Subcutaneous abdominal adipose tissue (tissue), 5 donors: ENCODE data around the gene RACK1.

Experiments
- H3K27ac ChIP-seq: one replicate; pipeline ENCODE4 v1.7.0; 2013; ENCODE audit warnings: low read depth, mild to moderate bottlenecking, inconsistent platforms, low read length, moderate library complexity
- H3K27me3 ChIP-seq, 5 donors: one replicate each; pipeline ENCODE4 v1.7.0; 2013; ENCODE audit warnings: low read length in 5 of 5, inconsistent platforms in 1 of 5; ENCODE audit not compliant: control insufficient read depth in 5 of 5, insufficient read depth in 4 of 5
- H3K36me3 ChIP-seq, 5 donors: one replicate each; pipeline ENCODE4 v1.7.0; 2013; ENCODE audit warnings: low read length in 5 of 5; ENCODE audit not compliant: control insufficient read depth in 5 of 5, insufficient read depth in 5 of 5
- H3K4me1 ChIP-seq, 5 donors: one replicate each; pipeline ENCODE4 v1.7.0; 2013; ENCODE audit warnings: low read length in 5 of 5, mild to moderate bottlenecking in 3 of 5, moderate library complexity in 1 of 5; ENCODE audit not compliant: control insufficient read depth in 5 of 5, insufficient read depth in 5 of 5
- H3K4me3 ChIP-seq, 5 donors: one replicate each; pipeline ENCODE4 v1.7.0; 2013; ENCODE audit warnings: low read length in 5 of 5, low read depth in 1 of 5
- H3K9ac ChIP-seq, 5 donors: one replicate each; pipeline ENCODE4 v1.7.0; 2013; ENCODE audit warnings: low read length in 5 of 5, mild to moderate bottlenecking in 4 of 5, moderate library complexity in 3 of 5
- H3K9me3 ChIP-seq, 5 donors: one replicate each; pipeline ENCODE4 v1.7.0; 2013; ENCODE audit warnings: low read length in 5 of 5; ENCODE audit not compliant: control insufficient read depth in 5 of 5
- donor health status: healthy.
- donor health status: healthy.
- donor health status: healthy.
- donor health status: healthy.
- donor health status: healthy.

The RACK1 gene

GRCh38 chr5:181198106-181198685 lies 45.5 kb downstream of the RACK1 start:
- Histone ChIP-seq H3K4me1 (peaks cover 0 to 5% (median under 1%) of the 10 kb centered on the region in 5 donors), H3K4me3 (no peak overlapping the region), H3K27ac (no peak overlapping the region), H3K36me3 (no peaks in the 10 kb centered on the region), H3K9ac (no peak overlapping the region), H3K27me3 (no peaks in the 10 kb centered on the region), H3K9me3 (no peaks in the 10 kb centered on the region)

- Histone ChIP-seq H3K27ac (no peak overlapping the region), H3K4me1 (peaks cover 0 to 6% (median 5%) of the 10 kb centered on the region in 5 donors), H3K9me3 (no peaks in the 10 kb centered on the region), H3K9ac (no peak overlapping the region), H3K36me3 (no peaks in the 10 kb centered on the region), H3K27me3 (no peaks in the 10 kb centered on the region), H3K4me3 (no peak overlapping the region)
These were observed 46.3 kb downstream of the RACK1 start for GRCh38 chr5:181197326-181197951.

GRCh38 chr5:181195249-181195761 lies 48.4 kb downstream of the RACK1 start:
- no peaks in the 10 kb centered on the region for H3K36me3 ChIP-seq
- H3K4me3 ChIP-seq, result no peak overlapping the region
- H3K4me1 ChIP-seq, result peaks cover 0 to 24% (median 19%) of the 10 kb centered on the region in 5 donors
- no peaks in the 10 kb centered on the region for H3K27me3 ChIP-seq
- no peak overlapping the region for H3K27ac ChIP-seq
- no peaks in the 10 kb centered on the region for H3K9me3 ChIP-seq
- H3K9ac ChIP-seq, result no peak overlapping the region

GRCh38 chr5:181194489-181195248 lies 49.0 kb downstream of the RACK1 start:
- H3K9me3 ChIP-seq, result no peaks in the 10 kb centered on the region
- H3K27me3 ChIP-seq, result no peaks in the 10 kb centered on the region
- H3K4me1 ChIP-seq, result peaks cover 1 to 30% (median 26%) of the 10 kb centered on the region in 5 donors
- no peak overlapping the region for H3K4me3 ChIP-seq
- H3K27ac ChIP-seq, result no peak overlapping the region
- no peak overlapping the region for H3K9ac ChIP-seq
- H3K36me3 ChIP-seq, result no peaks in the 10 kb centered on the region

GRCh38 chr5:181193656-181194055 lies 50.0 kb downstream of the RACK1 start:
- Histone ChIP-seq H3K36me3 (no peaks in the 10 kb centered on the region), H3K9ac (no peak overlapping the region), H3K4me3 (no peak overlapping the region), H3K27me3 (no peaks in the 10 kb centered on the region), H3K9me3 (no peaks in the 10 kb centered on the region), H3K4me1 (peaks cover 4 to 39% (median 35%) of the 10 kb centered on the region in 5 donors), H3K27ac (no peak overlapping the region)

GRCh38 chr5:181192337-181193046 lies 51.2 kb downstream of the RACK1 start:
- peak overlapping the region; percentile 57 for H3K27ac ChIP-seq
- no peaks in the 10 kb centered on the region for H3K27me3 ChIP-seq
- H3K9ac ChIP-seq, result peak overlapping the region in 4 of 5 donors; percentile 62 to 78 (median 68)
- H3K36me3 ChIP-seq, result no peaks in the 10 kb centered on the region
- peaks cover 4 to 42% (median 35%) of the 10 kb centered on the region in 5 donors for H3K4me1 ChIP-seq
- H3K4me3 ChIP-seq, result peak overlapping the region; percentile 59 to 94 (median 88)
- H3K9me3 ChIP-seq, result no peaks in the 10 kb centered on the region

DNA sequence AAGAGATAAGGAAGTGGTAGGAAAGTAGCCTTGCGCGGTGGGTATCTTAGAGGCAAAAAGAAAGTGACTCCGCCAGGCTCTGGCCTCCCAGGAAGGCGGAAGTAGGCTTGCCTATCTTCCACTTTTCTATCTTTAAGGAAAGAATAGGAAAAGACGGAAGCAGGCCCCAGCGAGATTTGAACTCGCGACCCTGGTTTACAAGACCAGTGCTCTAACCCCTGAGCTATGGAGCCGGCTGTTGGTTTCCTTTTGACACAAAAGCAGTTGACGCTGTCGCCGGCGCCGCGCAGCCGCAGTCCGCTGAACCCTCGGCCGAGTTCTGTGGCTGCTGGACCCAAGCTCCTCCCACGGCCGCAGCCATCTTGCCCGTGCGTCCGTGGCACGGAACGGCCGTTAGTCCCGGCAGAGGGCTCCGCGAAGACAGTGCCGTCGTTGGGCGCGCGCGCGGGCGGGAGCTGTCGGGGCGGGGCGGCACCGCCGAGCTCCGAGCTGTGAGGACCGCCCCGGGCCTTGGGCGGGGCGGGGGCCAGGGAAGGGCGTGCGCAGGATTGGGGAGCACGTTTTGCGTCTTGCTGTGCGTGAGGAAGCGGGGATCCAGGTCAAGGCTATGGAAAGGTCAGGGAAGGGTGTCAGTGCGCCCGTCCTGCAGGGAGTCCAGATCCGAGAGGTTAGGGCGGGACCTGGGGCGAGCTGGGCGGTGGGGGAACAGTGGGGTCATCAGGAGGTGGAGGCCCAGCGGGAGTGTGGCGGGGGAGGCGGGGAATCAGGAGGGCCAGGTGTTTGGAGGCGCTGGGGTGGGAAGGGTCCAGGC lies 52.0 kb downstream of the RACK1 start:
- Histone ChIP-seq H3K36me3 (no peaks in the 10 kb centered on the region), H3K9ac (peak overlapping the region in 4 of 5 donors; percentile 62 to 78 (median 68)), H3K4me3 (peak overlapping the region; percentile 75 to 97 (median 93)), H3K9me3 (no peaks in the 10 kb centered on the region), H3K4me1 (peaks cover 4 to 42% (median 35%) of the 10 kb centered on the region in 5 donors), H3K27ac (peak overlapping the region; percentile 57), H3K27me3 (no peaks in the 10 kb centered on the region)

- no peaks in the 10 kb centered on the region for H3K27me3 ChIP-seq
- H3K36me3 ChIP-seq, result no peaks in the 10 kb centered on the region
- no peaks in the 10 kb centered on the region for H3K9me3 ChIP-seq
- peak overlapping the region; percentile 75 to 97 (median 94) for H3K4me3 ChIP-seq
- H3K9ac ChIP-seq, result peak overlapping the region in 4 of 5 donors; percentile 52 to 71 (median 68)
- peaks cover 4 to 42% (median 35%) of the 10 kb centered on the region in 5 donors for H3K4me1 ChIP-seq
- peak overlapping the region; percentile 37 for H3K27ac ChIP-seq
These were observed 52.8 kb downstream of the RACK1 start for GRCh38 chr5:181190711-181191525.
